ENCODE measurements around the gene MB.

- no peak for TF ChIP-seq ZNF274 (IDR thresholded peaks at IDR 0.05; ENCODE audit: low read depth, low read length)
- TF ChIP-seq CTCF (IDR thresholded peaks at IDR 0.05 in 2 of 3, conservative IDR thresholded peaks at IDR 0.05 in 1 of 3; ENCODE audit: borderline replicate concordance in 1 of 3, insufficient read depth in 1 of 3, low read depth in 2 of 3, low read length in 2 of 3), result no peak
- no peak for TF ChIP-seq MAX (IDR thresholded peaks at IDR 0.05)
- TF ChIP-seq JUND (IDR thresholded peaks at IDR 0.05), result no peak; the same call in 1 of the 2 replicates
- 0 out of 2 replicates have a peak, but pooled peaks have one; percentile 27 for TF ChIP-seq POLR2AphosphoS5 (IDR thresholded peaks at IDR 0.05; ENCODE audit: low read depth, low read length)
- no peak for TF ChIP-seq YY1 (IDR thresholded peaks at IDR 0.05; ENCODE audit: extremely low read depth, insufficient replicate concordance, low read depth, low read length)
- TF ChIP-seq ZFX (IDR thresholded peaks at IDR 0.05), result no peak
- no peak for TF ChIP-seq RAD21 (IDR thresholded peaks at IDR 0.05; ENCODE audit: low read depth)
- TF ChIP-seq EZH2phosphoT487 (IDR thresholded peaks at IDR 0.05; ENCODE audit: borderline replicate concordance), result no peak
- no peak for TF ChIP-seq SIN3A (IDR thresholded peaks at IDR 0.05; ENCODE audit: low read depth)
- TF ChIP-seq ATF3 (IDR thresholded peaks at IDR 0.05), result no peak
- TF ChIP-seq TCF7L2 (IDR thresholded peaks at IDR 0.05; ENCODE audit: borderline replicate concordance, extremely low read depth, insufficient read depth, insufficient read length), result no peak
Observed at GRCh38 chr22:35590634-35591295, 26.4 kb downstream of the MB start.
